ENCODE results near the gene ICAM4. TPM values are rescaled to one million over a fixed set of nuclear protein-coding genes. Genes with fewer than 3 reads are reported as not detected.
"Not testable (repeated sequence)": the region's sequence is repeated elsewhere in the genome, so short reads cannot be mapped to it uniquely, and the experiment has no call there.

The ICAM4 gene
- total RNA-seq, 2 experiments from 2014 or later: 0.36 to 0.91 TPM

DNA sequence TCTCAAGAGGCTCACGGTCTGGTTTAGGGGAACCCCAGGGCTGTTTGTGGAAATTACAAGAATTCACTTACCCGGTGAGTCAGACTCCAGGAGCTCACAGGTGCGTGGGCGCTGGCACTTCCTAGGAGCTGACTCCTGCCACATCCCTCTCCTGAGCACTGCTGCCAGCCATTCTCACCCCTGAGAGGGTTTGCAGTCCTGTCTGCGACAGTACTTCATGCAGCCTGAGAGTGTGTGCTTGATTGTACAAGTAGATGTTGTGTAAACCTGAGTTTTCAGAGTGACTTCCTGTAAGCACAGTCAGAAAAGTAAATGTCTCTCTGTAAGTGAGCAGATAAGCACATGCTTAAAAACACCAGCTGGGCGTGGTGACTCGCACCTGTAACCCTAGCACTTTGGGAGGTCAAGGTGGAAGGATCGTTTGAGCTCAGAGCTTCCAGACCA, 26.6 kb upstream of the ICAM4 start:
- ChIA-PET POLR2A (interaction anchor here (0.6 to 2.3 kb wide), 5 partner anchors 11 to 204 kb away, joined by 4 to 23 read pairs (median 7); partner anchors contain the start of gene ICAM1), CTCF (interaction anchor here (0.6 to 4.3 kb wide), 20 partner anchors 8 to 157 kb away, joined by 3 to 58 read pairs (median 7); partner anchors contain the start of genes CDC37, FDX2, ICAM1 and TYK2)

DNA sequence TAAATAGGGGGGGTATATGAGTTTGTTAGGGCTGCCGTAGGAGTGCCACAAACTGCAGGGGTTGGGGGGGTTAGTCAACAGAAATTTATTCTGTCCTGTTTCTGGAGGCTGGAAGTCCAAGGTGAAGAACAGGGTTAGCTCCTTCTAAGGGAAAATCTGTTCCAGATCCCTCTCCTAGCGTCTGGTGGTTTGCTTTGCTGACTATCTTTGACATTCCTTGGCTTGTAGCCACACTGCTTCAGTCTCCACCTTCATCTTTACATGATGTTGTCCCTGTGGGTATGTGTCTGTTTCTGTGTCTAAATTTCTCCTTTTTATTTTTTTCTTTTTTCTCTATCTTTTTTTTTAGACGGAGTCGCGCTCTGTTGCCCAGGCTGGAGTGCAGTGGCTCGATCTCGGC, 24.0 kb upstream of the ICAM4 start:
- POLR2A ChIA-PET: interaction anchor here (0.5 kb wide), 1 partner anchor 126 kb away, joined by 5 read pairs; no protein-coding TSS in a partner anchor

GRCh38 chr19:10266706-10267105, 20.0 kb upstream of the ICAM4 start:
- POLR2A ChIA-PET: no interaction called here
- CTCF ChIA-PET: interaction anchor here (10.4 kb wide), 1 partner anchor 118 kb away, joined by 145 read pairs; the partner anchor contains the start of gene TYK2

More for the DNA sequence above, 24.0 kb upstream of the ICAM4 start:
- CTCF ChIA-PET: interaction anchor here (0.7 to 10.4 kb wide), 3 partner anchors 122 to 158 kb away, joined by 3 to 145 read pairs (median 4); partner anchors contain the start of gene TYK2

DNA sequence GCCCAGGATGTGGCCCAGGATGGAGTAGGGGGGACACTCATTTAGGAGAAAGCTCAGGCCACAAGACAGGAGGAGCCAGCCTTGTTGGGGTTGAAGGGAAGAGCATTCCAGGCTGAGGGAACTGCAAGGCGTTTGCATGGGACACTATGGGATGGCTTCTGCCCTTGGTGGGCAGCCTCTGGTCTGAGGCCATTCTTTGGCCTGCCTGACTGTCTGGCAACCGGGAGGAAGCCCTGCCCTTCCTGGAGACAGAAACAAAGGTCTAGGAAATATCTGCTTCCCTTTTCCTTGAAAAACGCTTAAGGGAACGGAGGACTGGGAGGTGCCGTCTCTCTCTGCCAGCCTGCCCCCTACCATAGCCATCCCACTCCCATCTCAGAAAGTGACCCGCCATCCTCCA, 18.7 kb upstream of the ICAM4 start:
- POLR2A ChIA-PET: no interaction called here
- CTCF ChIA-PET: interaction anchor here (0.6 to 10.4 kb wide), 4 partner anchors 9 to 123 kb away, joined by 3 to 145 read pairs (median 22); partner anchors contain the start of gene TYK2

GRCh38 chr19:10269333-10270179, 17.2 kb upstream of the ICAM4 start:
- ChIA-PET CTCF (interaction anchor here (0.6 to 10.4 kb wide), 23 partner anchors 10 to 185 kb away, joined by 3 to 145 read pairs (median 5); partner anchors contain the start of genes ANGPTL6, CDC37, ICAM4 and ICAM5), POLR2A (interaction anchor here (0.5 to 3.5 kb wide), 11 partner anchors 9 to 143 kb away, joined by 3 to 45 read pairs (median 14); partner anchors contain the start of genes ICAM4, ICAM5, RAVER1 and S1PR2)

DNA sequence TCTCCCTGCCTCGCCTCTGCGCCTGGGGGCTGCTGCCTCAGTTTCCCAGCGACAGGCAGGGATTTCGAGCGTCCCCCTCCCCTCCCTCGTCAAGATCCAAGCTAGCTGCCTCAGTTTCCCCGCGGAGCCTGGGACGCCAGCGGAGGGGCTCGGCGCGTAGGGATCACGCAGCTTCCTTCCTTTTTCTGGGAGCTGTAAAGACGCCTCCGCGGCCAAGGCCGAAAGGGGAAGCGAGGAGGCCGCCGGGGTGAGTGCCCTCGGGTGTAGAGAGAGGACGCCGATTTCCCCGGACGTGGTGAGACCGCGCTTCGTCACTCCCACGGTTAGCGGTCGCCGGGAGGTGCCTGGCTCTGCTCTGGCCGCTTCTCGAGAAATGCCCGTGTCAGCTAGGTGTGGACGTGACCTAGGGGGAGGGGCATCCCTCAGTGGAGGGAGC, 16.6 kb upstream of the ICAM4 start:
- ChIA-PET CTCF (interaction anchor here (0.6 to 10.4 kb wide), 20 partner anchors 10 to 338 kb away, joined by 3 to 145 read pairs (median 6); partner anchors contain the start of genes ICAM4, ICAM5, RAVER1 and TYK2), POLR2A (interaction anchor here (0.6 to 3.5 kb wide), 13 partner anchors 10 to 233 kb away, joined by 3 to 45 read pairs (median 12); partner anchors contain the start of genes ICAM4, ICAM5, RAVER1 and S1PR2)

DNA sequence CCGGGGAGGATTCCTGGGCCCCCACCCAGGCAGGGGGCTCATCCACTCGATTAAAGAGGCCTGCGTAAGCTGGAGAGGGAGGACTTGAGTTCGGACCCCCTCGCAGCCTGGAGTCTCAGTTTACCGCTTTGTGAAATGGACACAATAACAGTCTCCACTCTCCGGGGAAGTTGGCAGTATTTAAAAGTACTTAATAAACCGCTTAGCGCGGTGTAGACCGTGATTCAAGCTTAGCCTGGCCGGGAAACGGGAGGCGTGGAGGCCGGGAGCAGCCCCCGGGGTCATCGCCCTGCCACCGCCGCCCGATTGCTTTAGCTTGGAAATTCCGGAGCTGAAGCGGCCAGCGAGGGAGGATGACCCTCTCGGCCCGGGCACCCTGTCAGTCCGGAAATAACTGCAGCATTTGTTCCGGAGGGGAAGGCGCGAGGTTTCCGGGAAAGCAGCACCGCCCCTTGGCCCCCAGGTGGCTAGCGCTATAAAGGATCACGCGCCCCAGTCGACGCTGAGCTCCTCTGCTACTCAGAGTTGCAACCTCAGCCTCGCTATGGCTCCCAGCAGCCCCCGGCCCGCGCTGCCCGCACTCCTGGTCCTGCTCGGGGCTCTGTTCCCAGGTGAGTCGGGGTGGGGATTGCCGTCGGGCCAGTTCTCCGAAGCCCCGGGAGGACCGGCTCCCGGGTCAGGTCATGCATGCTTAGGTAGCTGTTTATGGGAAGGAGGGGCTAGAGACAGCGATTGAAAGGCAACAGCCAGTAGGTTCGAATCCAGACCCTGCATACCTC, 15.9 kb upstream of the ICAM4 start, which contains the start of gene ICAM1:
TSS of gene ICAM1 (plus strand) at position 505 of the 779 bp plus-strand sequence. CDS start at position 545, 40 bp downstream.
- ChIA-PET CTCF (interaction anchor here (0.6 to 10.4 kb wide), 23 partner anchors 9 to 339 kb away, joined by 3 to 145 read pairs (median 4); partner anchors contain the start of genes ICAM4, ICAM5 and TYK2), POLR2A (interaction anchor here (0.5 to 3.5 kb wide), 21 partner anchors 9 to 271 kb away, joined by 3 to 45 read pairs (median 4); partner anchors contain the start of genes ICAM4, ICAM5, PPAN and RAVER1)

GRCh38 chr19:10271543-10272086, 15.1 kb upstream of the ICAM4 start:
- POLR2A ChIA-PET: interaction anchor here (0.5 to 3.5 kb wide), 16 partner anchors 11 to 437 kb away, joined by 3 to 45 read pairs (median 5); partner anchors contain the start of genes ICAM4, ICAM5, PPAN and RAVER1
- CTCF ChIA-PET: interaction anchor here (1.0 to 10.4 kb wide), 17 partner anchors 9 to 339 kb away, joined by 3 to 145 read pairs (median 4); partner anchors contain the start of genes ICAM4, ICAM5 and TYK2

DNA sequence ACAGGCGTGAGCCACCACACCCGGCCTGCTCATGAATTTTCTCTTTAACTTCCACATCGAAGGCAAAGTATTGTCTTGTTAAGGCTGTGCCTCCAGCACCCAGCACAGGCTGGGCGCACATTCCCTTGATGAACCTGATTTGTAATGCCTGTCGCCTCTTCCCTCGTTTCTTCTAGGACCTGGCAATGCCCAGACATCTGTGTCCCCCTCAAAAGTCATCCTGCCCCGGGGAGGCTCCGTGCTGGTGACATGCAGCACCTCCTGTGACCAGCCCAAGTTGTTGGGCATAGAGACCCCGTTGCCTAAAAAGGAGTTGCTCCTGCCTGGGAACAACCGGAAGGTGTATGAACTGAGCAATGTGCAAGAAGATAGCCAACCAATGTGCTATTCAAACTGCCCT, 12.2 kb upstream of the ICAM4 start:
- CTCF ChIA-PET: interaction anchor here (0.6 to 1.3 kb wide), 3 partner anchors 15 to 154 kb away, joined by 3 read pairs; partner anchors contain the start of gene ICAM5
- POLR2A ChIA-PET: interaction anchor here (0.7 kb wide), 1 partner anchor 14 kb away, joined by 7 read pairs; no protein-coding TSS in a partner anchor

- ChIA-PET CTCF (interaction anchor here (1.2 to 1.5 kb wide), 2 partner anchors 19 to 113 kb away, joined by 4 to 5 read pairs; no protein-coding TSS in a partner anchor), POLR2A (interaction anchor here (0.7 kb wide), 1 partner anchor 103 kb away, joined by 8 read pairs; the partner anchor contains the start of gene TYK2)
Measured at GRCh38 chr19:10277795-10278589, 8.8 kb upstream of the ICAM4 start.

- CTCF ChIA-PET: interaction anchor here (0.6 to 1.5 kb wide), 3 partner anchors 20 to 420 kb away, joined by 4 to 5 read pairs (median 5); no protein-coding TSS in a partner anchor
- POLR2A ChIA-PET: interaction anchor here (0.5 to 2.0 kb wide), 4 partner anchors 10 to 1761 kb away, joined by 3 to 12 read pairs (median 6); partner anchors contain the start of gene ICAM5
Measured at GRCh38 chr19:10278935-10279334, 7.8 kb upstream of the ICAM4 start.

- CTCF ChIA-PET: interaction anchor here (0.8 to 2.0 kb wide), 5 partner anchors 9 to 124 kb away, joined by 3 to 12 read pairs (median 4); partner anchors contain the start of genes CDC37 and ICAM1
- POLR2A ChIA-PET: interaction anchor here (0.6 to 2.0 kb wide), 6 partner anchors 9 to 54 kb away, joined by 3 to 12 read pairs (median 4); partner anchors contain the start of genes ICAM1, ICAM5 and RAVER1
Measured at GRCh38 chr19:10279737-10280442, 6.9 kb upstream of the ICAM4 start.

GRCh38 chr19:10282043-10282442, 4.7 kb upstream of the ICAM4 start:
- CTCF ChIA-PET: interaction anchor here (0.6 to 3.0 kb wide), 2 partner anchors 11 to 99 kb away, joined by 5 to 8 read pairs; partner anchors contain the start of gene ICAM1
- POLR2A ChIA-PET: not testable (repeated sequence)

DNA sequence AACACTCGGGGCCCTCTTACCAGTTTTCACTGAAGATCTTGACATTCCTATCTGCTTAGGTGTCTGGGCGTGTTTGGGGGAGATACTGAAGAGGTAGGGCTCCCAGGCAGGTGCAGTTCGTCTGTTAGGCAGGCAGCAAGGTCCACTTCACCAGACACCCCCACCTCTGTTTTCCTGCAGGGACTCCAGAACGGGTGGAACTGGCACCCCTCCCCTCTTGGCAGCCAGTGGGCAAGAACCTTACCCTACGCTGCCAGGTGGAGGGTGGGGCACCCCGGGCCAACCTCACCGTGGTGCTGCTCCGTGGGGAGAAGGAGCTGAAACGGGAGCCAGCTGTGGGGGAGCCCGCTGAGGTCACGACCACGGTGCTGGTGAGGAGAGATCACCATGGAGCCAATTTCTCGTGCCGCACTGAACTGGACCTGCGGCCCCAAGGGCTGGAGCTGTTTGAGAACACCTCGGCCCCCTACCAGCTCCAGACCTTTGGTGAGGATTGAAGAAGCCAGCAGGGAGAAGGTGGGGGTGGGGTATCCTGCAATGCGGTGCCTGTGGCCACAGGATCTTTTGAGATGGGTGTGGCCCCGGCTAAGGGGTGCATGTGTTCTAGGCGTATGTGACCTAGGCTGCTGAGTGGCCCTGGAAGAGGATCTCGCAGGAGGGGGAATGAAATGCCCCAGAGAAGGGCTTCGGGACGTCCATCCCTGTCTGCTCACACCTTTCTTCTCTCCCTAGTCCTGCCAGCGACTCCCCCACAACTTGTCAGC, 3.3 kb upstream of the ICAM4 start:
- POLR2A ChIA-PET: interaction anchor here (0.6 kb wide), 2 partner anchors 24 to 56 kb away, joined by 3 to 8 read pairs; no protein-coding TSS in a partner anchor
- CTCF ChIA-PET: interaction anchor here (1.6 to 3.0 kb wide), 2 partner anchors 12 to 24 kb away, joined by 5 to 8 read pairs; partner anchors contain the start of gene ICAM1
